GM12878 (cell line): ENCODE measurements around the gene MLXIPL. TPM values are rescaled to one million over a fixed set of nuclear protein-coding genes. Genes with fewer than 3 reads are reported as not detected.

Source experiments
- ATAC-seq: fragments of 200-7000 bp; cut with Tn5 transposase; 3 replicates; pipeline ENCODE4 v1.9.1; 2020; ENCODE audit warnings: mild to moderate bottlenecking, moderate library complexity
- BruUV-seq: library from RNA; stranded (reverse); fragments of 400-500 nt; replicated peaks from 2 replicates; lab custom pipeline; 2021; lab: Mats Ljungman, UMichigan
- CTCF ChIA-PET: fragments of 300-600 bp; sonication (Branson Sonifier 250); formaldehyde crosslinking; extraction: SDS; loops from one replicate; lab custom pipeline; 2021; ENCODE audit warnings: inconsistent platforms; lab: Yijun Ruan, JAX
- POLR2A ChIA-PET: fragments of 350-600 bp; formaldehyde crosslinking; extraction: SDS; loops from one replicate; lab custom pipeline; 2021; ENCODE audit warnings: inconsistent platforms; lab: Charles Lee
- RAD21 ChIA-PET: fragments of 300-600 bp; sonication (Branson Sonifier 250); formaldehyde crosslinking; loops from one replicate; lab custom pipeline; 2023; ENCODE audit warnings: antibody characterized with exemption; ENCODE audit not compliant: unreplicated experiment; lab: Charles Lee
- SMC1A ChIA-PET: fragments of 300-600 bp; sonication (Branson Sonifier 250); formaldehyde crosslinking; loops from one replicate; lab custom pipeline; 2023; ENCODE audit not compliant: unreplicated experiment, uncharacterized antibody; lab: Charles Lee
- DNase-seq: peaks from one replicate; pipeline ENCODE4 v3.0.0-alpha.2; 2011; ENCODE audit warnings: low read depth, low spot score
- FAIRE-seq: peaks from 3 replicates; lab custom pipeline; 2011; peaks lifted over from hg19 to GRCh38; lab: Jason Lieb, UNC
- H2AFZ ChIP-seq: 2 replicates; pipeline ENCODE4 v1.6.0; 2011; ENCODE audit warnings: low read depth, low read length, control low read depth; ENCODE audit not compliant: control insufficient read depth
- H3K27ac ChIP-seq: 2 replicates; pipeline ENCODE4 v1.5.1; 2011; ENCODE audit warnings: control low read depth; ENCODE audit not compliant: control insufficient read depth, insufficient read depth
- H3K27me3 ChIP-seq, 2 experiments: replicated peaks in 1 of 2; 2 replicates each; pipeline versions ENCODE4 v1.6.0 to v1.6.1; 2011; ENCODE audit warnings: low read length in 1 of 2; ENCODE audit not compliant: control insufficient read depth in 2 of 2, insufficient read depth in 2 of 2
- H3K36me3 ChIP-seq, 2 experiments: 2 replicates each; pipeline ENCODE4 v1.5.1; 2011; ENCODE audit warnings: low read length in 1 of 2; ENCODE audit not compliant: control insufficient read depth in 2 of 2, insufficient read depth in 2 of 2
- H3K4me1 ChIP-seq: 2 replicates; pipeline ENCODE4 v1.6.1; 2011; ENCODE audit warnings: mild to moderate bottlenecking, low read length, moderate library complexity, mixed read lengths; ENCODE audit not compliant: control insufficient read depth, insufficient read depth
- H3K4me2 ChIP-seq: 2 replicates; pipeline ENCODE4 v1.6.0; 2011; ENCODE audit warnings: control low read depth; ENCODE audit not compliant: control insufficient read depth, insufficient read depth
- H3K4me3 ChIP-seq: fragments of 200-600 bp; sonication (generic); 2 replicates; pipeline ENCODE4 v1.5.1; 2016
- H3K79me2 ChIP-seq: 2 replicates; pipeline ENCODE4 v1.6.0; 2011; ENCODE audit warnings: low read length; ENCODE audit not compliant: control insufficient read depth, insufficient read depth
- H3K9ac ChIP-seq: 2 replicates; pipeline ENCODE4 v1.8.0; 2011; ENCODE audit warnings: low read length, control low read depth, mixed read lengths; ENCODE audit not compliant: control insufficient read depth, insufficient read depth
- H3K9me3 ChIP-seq: replicated peaks from 3 replicates; pipeline ENCODE4 v1.5.1; 2011; ENCODE audit warnings: mild to moderate bottlenecking, low read length; ENCODE audit not compliant: control insufficient read depth, insufficient read depth
- H4K20me1 ChIP-seq: 2 replicates; pipeline ENCODE4 v1.6.0; 2011; ENCODE audit not compliant: control insufficient read depth, insufficient read depth
- BHLHE40 ChIP-seq, 2 experiments: fragments of 450-650 bp in 1 of 2; IDR thresholded peaks; 2 replicates each; pipeline ENCODE4 v1.6.1; 2011 to 2017; ENCODE audit warnings: low read depth in 2 of 2, borderline replicate concordance in 1 of 2, improper control_type of control experiment in 1 of 2, low read length in 1 of 2, mild to moderate bottlenecking in 1 of 2
- ETV6 ChIP-seq, 2 experiments: fragments of 450-650 bp in 1 of 2; IDR thresholded peaks in 1 of 2; conservative IDR thresholded peaks in 1 of 2; 2 replicates each; pipeline ENCODE4 v1.6.1; 2014; ENCODE audit warnings: antibody characterized with exemption in 1 of 2, borderline replicate concordance in 1 of 2, low read depth in 1 of 2, mild to moderate bottlenecking in 1 of 2, moderate library complexity in 1 of 2
- GABPA ChIP-seq: IDR thresholded peaks from 2 replicates; pipeline ENCODE4 v1.6.1; 2014; ENCODE audit warnings: antibody characterized with exemption, low read depth, mild to moderate bottlenecking, inconsistent platforms
- LARP7 ChIP-seq: fragments of 450-650 bp; IDR thresholded peaks from 2 replicates; pipeline ENCODE4 v1.6.1; 2017; ENCODE audit warnings: mild to moderate bottlenecking
- NR2F1 ChIP-seq: fragments of 450-650 bp; conservative IDR thresholded peaks from 2 replicates; pipeline ENCODE4 v1.6.1; 2017; ENCODE audit warnings: mild to moderate bottlenecking
- POLR2AphosphoS2 ChIP-seq: IDR thresholded peaks from 2 replicates; pipeline ENCODE4 v1.6.1; 2011; ENCODE audit warnings: low read depth, mild to moderate bottlenecking, low read length, improper control_type of control experiment, moderate library complexity
- RB1 ChIP-seq: fragments of 450-650 bp; formaldehyde crosslinking; IDR thresholded peaks from 2 replicates; pipeline ENCODE4 v1.6.1; 2017; ENCODE audit warnings: mild to moderate bottlenecking, borderline replicate concordance
- SIN3A ChIP-seq: IDR thresholded peaks from 2 replicates; pipeline ENCODE4 v1.6.1; 2012; ENCODE audit warnings: low read depth, low read length, improper control_type of control experiment
- SIX5 ChIP-seq: IDR thresholded peaks from 2 replicates; pipeline ENCODE4 v1.6.1; 2011; ENCODE audit warnings: mild to moderate bottlenecking, low read depth, low read length, moderate library complexity; ENCODE audit not compliant: severe bottlenecking
- SUZ12 ChIP-seq: fragments of 200-600 bp; sonication (generic); IDR thresholded peaks from one replicate; pipeline ENCODE4 v1.6.1; 2018; ENCODE audit warnings: antibody characterized with exemption, mild to moderate bottlenecking; ENCODE audit not compliant: unreplicated experiment
- ZBTB33 ChIP-seq: fragments of 450-650 bp; IDR thresholded peaks from 2 replicates; pipeline ENCODE4 v1.6.1; 2017; ENCODE audit warnings: mild to moderate bottlenecking
- WGBS: methylation state at CpG from one replicate; pipeline ENCODE4 v1.1.6; 2016; ENCODE audit warnings: low lambda C conversion rate; ENCODE audit not compliant: insufficient replicate concordance, insufficient coverage; ENCODE audit errors: missing lambda C conversion rate; 5-methylcytosine and 5-hydroxymethylcytosine counted together
- in situ Hi-C: fragments of 300-500 bp; cut with MboI; formaldehyde crosslinking; loops from 9 replicates; pipeline ENCODE4 v1.14.3; 2018; ENCODE audit warnings: mixed read lengths
- intact Hi-C: fragments of 100-400 bp; cut with micrococcal nuclease; formaldehyde crosslinking; loops from one replicate; pipeline ENCODE4 v1.14.2; 2022; ENCODE audit not compliant: unreplicated experiment
- polyA plus RNA-seq, 11 experiments: library from polyadenylated mRNA; depleted of rRNA in 4 of 11; unstranded in 6 of 11; stranded (reverse) in 5 of 11; fragments of >200 nt; fragmentation: Nextera tagmentation in 4 of 11; fragmentation: Illumina TruSeq in 1 of 11; extraction: Ambion mirVana in 4 of 11; extraction: Trizol in 1 of 11; gene quantifications; 1 replicate in 1 of 11; 2 replicates in 10 of 11; pipeline versions ENCODE4 v1.2.1 to v1.2.3, GENCODE V29; 2011 to 2016; ENCODE audit warnings: inconsistent platforms in 2 of 11, missing spikeins in 2 of 11, low read depth in 1 of 11
- total RNA-seq, 4 experiments: library from RNA; depleted of rRNA in 3 of 4; stranded (reverse); fragments of >200 nt in 3 of 4; fragmentation: Illumina TruSeq in 1 of 4; extraction: Trizol in 1 of 4; gene quantifications; 2 replicates each; pipeline versions ENCODE4 v1.2.1 to v1.2.3, GENCODE V29; 2013 to 2021

MLXIPL gene
- total and polyA plus RNA-seq, 10 of the 15 experiments (the other 5 are each of a cell fraction or from before 2014, with no cell fraction given): 0.21 TPM; not detected in 9

- H3K9ac ChIP-seq: no peak overlapping the region
- ChIA-PET CTCF (no interaction called here), POLR2A (no interaction called here), RAD21 (no interaction called here), SMC1A (no interaction called here)
- in situ Hi-C loops: no loop called here
- intact Hi-C loops: no loop called here
- H3K4me1 ChIP-seq: no peaks in the 10 kb centered on the region
- no peak overlapping the region; the same call in 1 of the 2 replicates for H2AFZ ChIP-seq
- H4K20me1 ChIP-seq: no peaks in the 10 kb centered on the region
- no peaks in the 10 kb centered on the region for H3K36me3 ChIP-seq
- no peak for DNase-seq
- H3K4me3 ChIP-seq: no peak overlapping the region
- ATAC-seq: peak; percentile 73
- WGBS: 1% methylated on average over 49 of the region's 62 CpGs
- peak overlapping the region; percentile 17; the same call in 1 of the 2 replicates for H3K4me2 ChIP-seq
- no peaks in the 10 kb centered on the region for H3K79me2 ChIP-seq
- FAIRE-seq: no peak
- no peak for TF ChIP-seq ZBTB33
- TF ChIP-seq BHLHE40 (IDR thresholded peaks at IDR 0.05; ENCODE audit: borderline replicate concordance in 1 of 2, low read depth in 2 of 2, low read length in 1 of 2): peak in 1 of 2 experiments; percentile 37; a peak in 1 of 4 replicates
- TF ChIP-seq ETV6 (conservative IDR thresholded peaks at IDR 0.05 in 1 of 2, IDR thresholded peaks at IDR 0.05 in 1 of 2; ENCODE audit: borderline replicate concordance in 1 of 2, low read depth in 1 of 2): no peak
- no peak for TF ChIP-seq SUZ12
- no peak for TF ChIP-seq GABPA
- TF ChIP-seq RB1: no peak
- TF ChIP-seq NR2F1: 0 out of 2 replicates have a peak, but pooled peaks have one; percentile 34
- TF ChIP-seq SIN3A: no peak
- no peak for TF ChIP-seq POLR2AphosphoS2
- no peak for TF ChIP-seq SIX5
- TF ChIP-seq LARP7: no peak
- BruUV-seq: no TSS peak
- H3K9me3 ChIP-seq: no peaks in the 10 kb centered on the region
- peaks cover 1 to 11% of the 10 kb centered on the region in 2 experiments for H3K27me3 ChIP-seq
- no peak overlapping the region for H3K27ac ChIP-seq
These were observed 23.6 kb upstream of the MLXIPL start for GRCh38 chr7:73647725-73648592.
